Sigmoid colon (tissue), 4 donors: ENCODE data around the gene PRADC1.

Source experiments
- EP300 ChIP-seq, 4 donors: sonication (generic); formaldehyde crosslinking; IDR thresholded peaks; one replicate each; pipeline ENCODE4 v1.6.1; 2017; ENCODE audit warnings: antibody characterized with exemption in 4 of 4
- POLR2A ChIP-seq, 2 donors: fragments of 450-650 bp; IDR thresholded peaks; one replicate each; pipeline ENCODE4 v1.6.1; 2016; ENCODE audit warnings: antibody characterized with exemption in 2 of 2, mild to moderate bottlenecking in 2 of 2, moderate library complexity in 2 of 2
- POLR2AphosphoS5 ChIP-seq, 4 donors: sonication (generic); formaldehyde crosslinking; IDR thresholded peaks; one replicate each; pipeline ENCODE4 v1.6.1; 2017; ENCODE audit warnings: antibody characterized with exemption in 4 of 4
- TF ChIP-seq, protein P1 (sequence below), 4 experiments: fragments of 450-650 bp in 3 of 4; fragments of 200-600 bp in 1 of 4; IDR thresholded peaks; one replicate each; pipeline ENCODE4 v1.5.1; 2016 to 2019; ENCODE audit warnings: antibody characterized with exemption in 4 of 4, mild to moderate bottlenecking in 3 of 4, moderate library complexity in 2 of 4

GRCh38 chr2:73215254-73215653, 17.8 kb downstream of the PRADC1 start:
- TF ChIP-seq POLR2A (IDR thresholded peaks at IDR 0.05): no peak
- TF ChIP-seq, protein P1, sequence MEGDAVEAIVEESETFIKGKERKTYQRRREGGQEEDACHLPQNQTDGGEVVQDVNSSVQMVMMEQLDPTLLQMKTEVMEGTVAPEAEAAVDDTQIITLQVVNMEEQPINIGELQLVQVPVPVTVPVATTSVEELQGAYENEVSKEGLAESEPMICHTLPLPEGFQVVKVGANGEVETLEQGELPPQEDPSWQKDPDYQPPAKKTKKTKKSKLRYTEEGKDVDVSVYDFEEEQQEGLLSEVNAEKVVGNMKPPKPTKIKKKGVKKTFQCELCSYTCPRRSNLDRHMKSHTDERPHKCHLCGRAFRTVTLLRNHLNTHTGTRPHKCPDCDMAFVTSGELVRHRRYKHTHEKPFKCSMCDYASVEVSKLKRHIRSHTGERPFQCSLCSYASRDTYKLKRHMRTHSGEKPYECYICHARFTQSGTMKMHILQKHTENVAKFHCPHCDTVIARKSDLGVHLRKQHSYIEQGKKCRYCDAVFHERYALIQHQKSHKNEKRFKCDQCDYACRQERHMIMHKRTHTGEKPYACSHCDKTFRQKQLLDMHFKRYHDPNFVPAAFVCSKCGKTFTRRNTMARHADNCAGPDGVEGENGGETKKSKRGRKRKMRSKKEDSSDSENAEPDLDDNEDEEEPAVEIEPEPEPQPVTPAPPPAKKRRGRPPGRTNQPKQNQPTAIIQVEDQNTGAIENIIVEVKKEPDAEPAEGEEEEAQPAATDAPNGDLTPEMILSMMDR (IDR thresholded peaks at IDR 0.05): no peak
- TF ChIP-seq EP300 (IDR thresholded peaks at IDR 0.05): no peak
- TF ChIP-seq POLR2AphosphoS5 (IDR thresholded peaks at IDR 0.05): no peak
